Activated naive CD4-positive, alpha-beta T cell treated with anti-CD3 and anti-CD28 coated beads, Interleukin-2, amount 50 U/mL, for 72 hours (primary cell): ENCODE results near the gene TPRG1. TPM values are rescaled to one million over a fixed set of nuclear protein-coding genes. Genes with fewer than 3 reads are reported as not detected.

ENCODE experiments used
- ATAC-seq, 2 donors: fragments of 150-1000 bp; cut with Tn5 transposase; 2 replicates each; pipeline ENCODE4 v1.10.0; 2021; ENCODE audit warnings: mild to moderate bottlenecking in 2 of 2, moderate library complexity in 2 of 2
- DNase-seq, 2 donors: peaks; one replicate each; pipeline ENCODE4 v3.0.0; 2021 to 2022; ENCODE audit warnings: low spot score in 2 of 2
- H3K27ac Mint-ChIP-seq, 2 donors: one replicate each; pipeline ENCODE4 v1.8.0; 2022; ENCODE audit warnings: mild to moderate bottlenecking in 2 of 2, mixed read lengths in 2 of 2
- H3K36me3 Mint-ChIP-seq, 2 donors: one replicate each; pipeline ENCODE4 v1.8.0; 2022; ENCODE audit warnings: mixed read lengths in 2 of 2
- H3K9me3 Mint-ChIP-seq, 2 donors: one replicate each; pipeline ENCODE4 v1.8.0; 2022; ENCODE audit warnings: mixed read lengths in 2 of 2
- total RNA-seq, 2 donors: library from RNA; stranded (reverse); gene quantifications; one replicate each; pipeline ENCODE4 v1.2.3, GENCODE V29; 2022

Gene TPRG1
- total RNA-seq, 2 donors from 2014 or later: 1.0 to 21.0 TPM

DNA sequence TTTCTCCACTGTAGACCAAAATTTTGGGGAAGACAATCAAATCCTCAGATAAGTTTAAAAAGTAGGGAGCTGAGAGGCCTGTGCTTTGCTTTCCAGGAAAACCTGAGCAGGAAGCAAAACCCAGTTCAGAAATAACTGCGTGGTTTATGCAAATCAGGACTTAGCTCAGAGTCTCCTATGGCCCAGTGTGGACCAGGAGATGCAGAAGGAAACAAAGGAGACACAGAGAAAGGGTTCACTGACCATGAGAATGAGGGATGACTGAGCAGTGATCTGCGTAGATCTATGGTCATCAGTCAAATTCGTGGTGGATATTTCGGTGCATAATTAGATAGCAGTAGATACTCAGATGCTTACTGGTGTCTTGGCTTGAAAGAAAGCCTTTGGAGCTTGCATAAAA lies 196.6 kb downstream of the TPRG1 start:
- ATAC-seq: no peak

GRCh38 chr3:189369636-189370035 lies 197.9 kb downstream of the TPRG1 start:
- Mint-ChIP-seq H3K9me3 (no peaks in the 10 kb centered on the region), H3K36me3 (no peaks in the 10 kb centered on the region), H3K27ac (no peak overlapping the region)
- ATAC-seq: no peak
- no peak for DNase-seq

More for the DNA sequence above, 196.6 kb downstream of the TPRG1 start:
- Mint-ChIP-seq H3K9me3 (no peaks in the 10 kb centered on the region), H3K36me3 (no peaks in the 10 kb centered on the region), H3K27ac (no peak overlapping the region)
- DNase-seq: no peak

- Mint-ChIP-seq H3K9me3 (peaks cover 0 to 7% of the 10 kb centered on the region in 2 donors), H3K27ac (no peak overlapping the region), H3K36me3 (no peaks in the 10 kb centered on the region)
- ATAC-seq (no peak), DNase-seq (no peak)
These were observed 200.5 kb downstream of the TPRG1 start for GRCh38 chr3:189372243-189372642.
